PFSK-1 (cell line): ENCODE measurements around the gene CASQ1.

ENCODE experiments used
- FOXP2 ChIP-seq: optimal IDR thresholded peaks from 2 replicates; pipeline ENCODE3; 2011; ENCODE audit warnings: borderline replicate concordance, control low read depth, inconsistent platforms; ENCODE audit not compliant: insufficient read depth; ENCODE audit errors: extremely low read length, extremely low read depth
- POLR2AphosphoS5 ChIP-seq: IDR thresholded peaks from 2 replicates; pipeline ENCODE4 v1.6.1; 2012; ENCODE audit warnings: low read depth, mild to moderate bottlenecking, control low read depth, low read length, moderate library complexity
- SIN3A ChIP-seq: IDR thresholded peaks from 2 replicates; pipeline ENCODE4 v1.6.1; 2012; ENCODE audit warnings: mild to moderate bottlenecking, low read length, moderate library complexity, borderline replicate concordance; ENCODE audit not compliant: insufficient read depth
- TAF1 ChIP-seq: IDR thresholded peaks from 2 replicates; pipeline ENCODE4 v1.6.1; 2012; ENCODE audit warnings: low read length, control low read depth, borderline replicate concordance; ENCODE audit not compliant: insufficient read depth
- TF ChIP-seq, protein P1 (sequence below), 2 experiments: IDR thresholded peaks; 2 replicates each; pipeline versions ENCODE4 v1.6.1 to v1.8.0; 2011 to 2012; ENCODE audit warnings: low read depth in 2 of 2, low read length in 2 of 2, control low read depth in 1 of 2, inconsistent platforms in 1 of 2, mild to moderate bottlenecking in 1 of 2, moderate library complexity in 1 of 2; ENCODE audit not compliant: insufficient read depth in 1 of 2

Gene CASQ1

DNA sequence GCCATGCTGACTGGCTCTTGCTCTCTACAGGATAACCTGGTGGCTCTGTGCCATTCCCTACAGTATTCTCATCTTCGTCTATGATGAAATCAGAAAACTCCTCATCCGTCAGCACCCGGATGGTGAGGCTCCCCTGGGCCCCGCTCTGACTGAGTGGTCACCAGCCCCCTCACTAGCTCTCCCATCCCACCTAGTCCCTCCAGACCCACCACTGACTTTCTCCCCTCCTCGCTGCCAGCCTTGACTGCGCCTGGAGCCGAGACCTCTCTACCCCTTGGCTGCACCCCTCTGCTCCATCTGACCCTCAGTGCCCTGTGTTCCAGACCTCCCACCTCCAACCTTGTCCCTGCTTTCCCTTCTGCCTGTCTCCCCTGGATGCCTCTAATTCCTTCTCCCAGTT is 4.1 kb upstream of the CASQ1 start:
- TF ChIP-seq FOXP2, result no peak
- no peak for TF ChIP-seq POLR2AphosphoS5

DNA sequence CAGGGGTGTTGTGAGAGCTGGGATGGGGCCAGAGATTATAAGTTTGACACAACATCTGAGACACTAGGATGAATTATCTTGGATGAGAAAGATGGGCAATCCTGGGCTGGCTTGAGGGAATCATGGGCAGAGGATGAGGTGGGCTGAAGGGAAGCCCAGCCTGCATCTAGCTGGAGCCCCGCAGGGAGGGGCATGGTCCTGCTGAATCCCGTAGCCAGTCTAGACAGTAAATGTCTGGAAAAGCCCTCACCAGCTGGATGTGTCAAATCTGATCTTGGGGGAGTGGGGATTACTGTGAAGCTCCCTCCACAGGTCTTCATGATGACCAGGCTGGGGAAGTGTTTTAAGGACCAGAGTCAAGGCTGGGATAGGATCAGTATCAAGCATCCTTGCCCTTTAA is 3.6 kb upstream of the CASQ1 start:
- TF ChIP-seq FOXP2, result no peak
- TF ChIP-seq SIN3A, result no peak
- TF ChIP-seq POLR2AphosphoS5, result no peak
- TF ChIP-seq, protein P1, sequence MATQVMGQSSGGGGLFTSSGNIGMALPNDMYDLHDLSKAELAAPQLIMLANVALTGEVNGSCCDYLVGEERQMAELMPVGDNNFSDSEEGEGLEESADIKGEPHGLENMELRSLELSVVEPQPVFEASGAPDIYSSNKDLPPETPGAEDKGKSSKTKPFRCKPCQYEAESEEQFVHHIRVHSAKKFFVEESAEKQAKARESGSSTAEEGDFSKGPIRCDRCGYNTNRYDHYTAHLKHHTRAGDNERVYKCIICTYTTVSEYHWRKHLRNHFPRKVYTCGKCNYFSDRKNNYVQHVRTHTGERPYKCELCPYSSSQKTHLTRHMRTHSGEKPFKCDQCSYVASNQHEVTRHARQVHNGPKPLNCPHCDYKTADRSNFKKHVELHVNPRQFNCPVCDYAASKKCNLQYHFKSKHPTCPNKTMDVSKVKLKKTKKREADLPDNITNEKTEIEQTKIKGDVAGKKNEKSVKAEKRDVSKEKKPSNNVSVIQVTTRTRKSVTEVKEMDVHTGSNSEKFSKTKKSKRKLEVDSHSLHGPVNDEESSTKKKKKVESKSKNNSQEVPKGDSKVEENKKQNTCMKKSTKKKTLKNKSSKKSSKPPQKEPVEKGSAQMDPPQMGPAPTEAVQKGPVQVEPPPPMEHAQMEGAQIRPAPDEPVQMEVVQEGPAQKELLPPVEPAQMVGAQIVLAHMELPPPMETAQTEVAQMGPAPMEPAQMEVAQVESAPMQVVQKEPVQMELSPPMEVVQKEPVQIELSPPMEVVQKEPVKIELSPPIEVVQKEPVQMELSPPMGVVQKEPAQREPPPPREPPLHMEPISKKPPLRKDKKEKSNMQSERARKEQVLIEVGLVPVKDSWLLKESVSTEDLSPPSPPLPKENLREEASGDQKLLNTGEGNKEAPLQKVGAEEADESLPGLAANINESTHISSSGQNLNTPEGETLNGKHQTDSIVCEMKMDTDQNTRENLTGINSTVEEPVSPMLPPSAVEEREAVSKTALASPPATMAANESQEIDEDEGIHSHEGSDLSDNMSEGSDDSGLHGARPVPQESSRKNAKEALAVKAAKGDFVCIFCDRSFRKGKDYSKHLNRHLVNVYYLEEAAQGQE (IDR thresholded peaks at IDR 0.05; ENCODE audit: insufficient read depth in 1 of 2, low read depth in 2 of 2, low read length in 2 of 2), result no peak
- TF ChIP-seq TAF1, result no peak

DNA sequence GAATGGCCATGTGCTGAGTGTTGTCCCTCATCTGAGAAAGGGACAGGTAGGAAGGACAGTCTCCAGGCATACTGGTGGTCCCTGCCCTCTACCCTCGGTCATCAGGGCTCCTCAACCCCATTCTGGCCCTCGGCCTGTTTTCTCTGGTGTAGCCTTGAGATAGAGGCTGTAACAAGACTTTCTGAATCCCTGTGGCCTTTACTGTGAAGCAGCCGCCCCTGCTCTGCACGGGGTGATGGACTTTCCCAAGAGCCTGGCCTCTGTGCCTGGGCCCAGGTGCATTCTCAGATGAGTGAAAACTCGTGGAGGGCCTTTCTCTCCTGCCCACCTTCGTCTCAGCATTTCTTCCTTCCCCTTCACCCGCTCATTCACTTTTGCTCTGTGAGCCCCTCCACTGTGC is 3.0 kb upstream of the CASQ1 start:
- TF ChIP-seq FOXP2, result no peak
- TF ChIP-seq, protein P1 (IDR thresholded peaks at IDR 0.05; ENCODE audit: insufficient read depth in 1 of 2, low read depth in 2 of 2, low read length in 2 of 2), result no peak
- TF ChIP-seq SIN3A, result no peak
- no peak for TF ChIP-seq POLR2AphosphoS5
- TF ChIP-seq TAF1, result no peak

GRCh38 chr1:160188341-160188740 is 2.0 kb upstream of the CASQ1 start:
- TF ChIP-seq POLR2AphosphoS5, result no peak
- TF ChIP-seq, protein P1 (IDR thresholded peaks at IDR 0.05; ENCODE audit: insufficient read depth in 1 of 2, low read depth in 2 of 2, low read length in 2 of 2), result no peak
- no peak for TF ChIP-seq FOXP2
- TF ChIP-seq TAF1, result no peak
- TF ChIP-seq SIN3A, result no peak

- TF ChIP-seq TAF1, result no peak
- TF ChIP-seq, protein P1 (IDR thresholded peaks at IDR 0.05; ENCODE audit: insufficient read depth in 1 of 2, low read depth in 2 of 2, low read length in 2 of 2), result no peak
These were observed 1.4 kb downstream of the CASQ1 start for GRCh38 chr1:160191756-160192155.
